KMS-11 (cell line): Measurements from ENCODE around the gene NRP1.

Source experiments
- H2AFZ ChIP-seq: fragments of 200-600 bp; sonication (generic); 2 replicates; pipeline ENCODE4 v1.6.1; 2016; ENCODE audit warnings: antibody characterized with exemption, mixed run types, low read depth
- H3K27ac ChIP-seq: fragments of 200-600 bp; sonication (generic); 2 replicates; pipeline ENCODE4 v1.6.1; 2016; ENCODE audit warnings: mild to moderate bottlenecking, mixed run types
- H3K27me3 ChIP-seq: fragments of 200-600 bp; sonication (generic); 2 replicates; pipeline ENCODE4 v1.6.1; 2017; ENCODE audit warnings: mild to moderate bottlenecking, low read depth, mixed run types, moderate library complexity; ENCODE audit not compliant: insufficient read depth
- H3K36me3 ChIP-seq: fragments of 200-600 bp; sonication (generic); 2 replicates; pipeline ENCODE4 v1.6.1; 2017; ENCODE audit warnings: mild to moderate bottlenecking, mixed run types; ENCODE audit not compliant: insufficient read depth
- H3K4me1 ChIP-seq: fragments of 200-600 bp; sonication (generic); 2 replicates; pipeline ENCODE4 v1.6.1; 2016; ENCODE audit warnings: mild to moderate bottlenecking, low read depth, mixed run types; ENCODE audit not compliant: poor library complexity, severe bottlenecking
- H3K4me2 ChIP-seq: fragments of 200-600 bp; sonication (generic); 2 replicates; pipeline ENCODE4 v1.7.0; 2016; ENCODE audit warnings: mild to moderate bottlenecking, mixed run types
- H3K4me3 ChIP-seq: fragments of 200-600 bp; sonication (generic); IDR thresholded peaks from 2 replicates; pipeline ENCODE4 v1.6.1; 2017; ENCODE audit warnings: low read depth, low read length, mixed read lengths; ENCODE audit not compliant: insufficient read depth
- H3K79me2 ChIP-seq: fragments of 200-600 bp; sonication (generic); 2 replicates; pipeline ENCODE4 v1.6.1; 2016; ENCODE audit warnings: low read depth, mixed run types; ENCODE audit not compliant: insufficient read depth
- H3K9ac ChIP-seq: fragments of 200-600 bp; sonication (generic); 2 replicates; pipeline ENCODE4 v1.6.1; 2016; ENCODE audit warnings: mild to moderate bottlenecking, mixed run types
- H4K20me1 ChIP-seq: fragments of 200-600 bp; sonication (generic); 2 replicates; pipeline ENCODE4 v1.6.1; 2016; ENCODE audit warnings: mild to moderate bottlenecking, mixed run types; ENCODE audit not compliant: insufficient read depth
- TF ChIP-seq, protein P1 (sequence below): fragments of 200-600 bp; sonication (generic); conservative IDR thresholded peaks from 2 replicates; pipeline ENCODE4 v1.6.1; 2017; ENCODE audit warnings: low read depth, mild to moderate bottlenecking, antibody characterized with exemption, low read length, moderate library complexity, mixed read lengths

NRP1 gene

DNA sequence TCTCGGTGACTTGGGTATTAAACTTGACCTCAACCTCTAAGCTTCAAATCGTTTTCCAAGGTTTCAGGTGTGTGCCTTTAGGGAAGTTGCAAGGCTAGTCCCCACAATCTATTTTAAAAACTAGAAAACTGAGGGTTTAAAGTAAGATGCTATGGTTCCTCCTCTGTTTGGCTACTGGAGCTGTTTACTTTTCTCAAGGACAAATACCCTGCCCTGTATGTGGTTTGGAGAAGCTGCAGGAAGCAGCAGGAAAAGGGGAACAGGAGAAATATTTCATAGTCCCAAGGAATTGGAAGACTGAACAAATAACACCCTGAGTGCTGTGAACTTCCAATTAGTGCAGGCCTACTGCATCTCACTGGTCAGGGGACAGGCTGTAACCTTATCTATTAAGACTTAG, 135.9 kb downstream of the NRP1 start:
- Histone ChIP-seq H3K36me3 (no peaks in the 10 kb centered on the region), H3K4me1 (no peaks in the 10 kb centered on the region), H3K27me3 (no peaks in the 10 kb centered on the region), H2AFZ (no peak overlapping the region), H3K4me3 (no peak overlapping the region), H3K4me2 (no peak overlapping the region), H3K27ac (no peak overlapping the region), H3K79me2 (no peaks in the 10 kb centered on the region), H4K20me1 (no peaks in the 10 kb centered on the region), H3K9ac (no peak overlapping the region)
- TF ChIP-seq, protein P1, sequence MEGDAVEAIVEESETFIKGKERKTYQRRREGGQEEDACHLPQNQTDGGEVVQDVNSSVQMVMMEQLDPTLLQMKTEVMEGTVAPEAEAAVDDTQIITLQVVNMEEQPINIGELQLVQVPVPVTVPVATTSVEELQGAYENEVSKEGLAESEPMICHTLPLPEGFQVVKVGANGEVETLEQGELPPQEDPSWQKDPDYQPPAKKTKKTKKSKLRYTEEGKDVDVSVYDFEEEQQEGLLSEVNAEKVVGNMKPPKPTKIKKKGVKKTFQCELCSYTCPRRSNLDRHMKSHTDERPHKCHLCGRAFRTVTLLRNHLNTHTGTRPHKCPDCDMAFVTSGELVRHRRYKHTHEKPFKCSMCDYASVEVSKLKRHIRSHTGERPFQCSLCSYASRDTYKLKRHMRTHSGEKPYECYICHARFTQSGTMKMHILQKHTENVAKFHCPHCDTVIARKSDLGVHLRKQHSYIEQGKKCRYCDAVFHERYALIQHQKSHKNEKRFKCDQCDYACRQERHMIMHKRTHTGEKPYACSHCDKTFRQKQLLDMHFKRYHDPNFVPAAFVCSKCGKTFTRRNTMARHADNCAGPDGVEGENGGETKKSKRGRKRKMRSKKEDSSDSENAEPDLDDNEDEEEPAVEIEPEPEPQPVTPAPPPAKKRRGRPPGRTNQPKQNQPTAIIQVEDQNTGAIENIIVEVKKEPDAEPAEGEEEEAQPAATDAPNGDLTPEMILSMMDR, result no peak

- no peaks in the 10 kb centered on the region for H4K20me1 ChIP-seq
- no peaks in the 10 kb centered on the region for H3K4me1 ChIP-seq
- no peaks in the 10 kb centered on the region for H3K36me3 ChIP-seq
- no peak overlapping the region for H3K4me3 ChIP-seq
- H3K27ac ChIP-seq, result no peak overlapping the region
- H3K27me3 ChIP-seq, result no peaks in the 10 kb centered on the region
- TF ChIP-seq, protein P1, result no peak
- no peak overlapping the region for H2AFZ ChIP-seq
- no peak overlapping the region for H3K9ac ChIP-seq
- H3K4me2 ChIP-seq, result no peak overlapping the region
- no peaks in the 10 kb centered on the region for H3K79me2 ChIP-seq
These were observed 137.6 kb downstream of the NRP1 start for GRCh38 chr10:33196710-33197491.

DNA sequence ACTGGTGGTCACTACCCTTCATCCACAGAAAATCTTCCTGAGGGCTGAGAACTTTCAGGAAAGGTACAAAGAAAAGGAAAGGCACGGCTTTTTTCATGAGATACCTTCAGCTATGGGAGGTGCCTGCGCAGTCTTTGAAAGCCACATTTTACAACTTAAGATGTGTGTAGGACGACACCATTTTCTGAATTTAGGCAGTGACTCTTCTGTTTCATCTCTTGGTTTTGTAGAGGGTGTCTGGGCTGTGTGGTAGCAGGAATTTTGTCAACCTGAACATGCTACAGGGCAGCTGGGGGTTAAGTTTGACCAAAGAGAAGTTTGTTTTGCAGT, 138.1 kb downstream of the NRP1 start:
- H4K20me1 ChIP-seq, result no peaks in the 10 kb centered on the region

DNA sequence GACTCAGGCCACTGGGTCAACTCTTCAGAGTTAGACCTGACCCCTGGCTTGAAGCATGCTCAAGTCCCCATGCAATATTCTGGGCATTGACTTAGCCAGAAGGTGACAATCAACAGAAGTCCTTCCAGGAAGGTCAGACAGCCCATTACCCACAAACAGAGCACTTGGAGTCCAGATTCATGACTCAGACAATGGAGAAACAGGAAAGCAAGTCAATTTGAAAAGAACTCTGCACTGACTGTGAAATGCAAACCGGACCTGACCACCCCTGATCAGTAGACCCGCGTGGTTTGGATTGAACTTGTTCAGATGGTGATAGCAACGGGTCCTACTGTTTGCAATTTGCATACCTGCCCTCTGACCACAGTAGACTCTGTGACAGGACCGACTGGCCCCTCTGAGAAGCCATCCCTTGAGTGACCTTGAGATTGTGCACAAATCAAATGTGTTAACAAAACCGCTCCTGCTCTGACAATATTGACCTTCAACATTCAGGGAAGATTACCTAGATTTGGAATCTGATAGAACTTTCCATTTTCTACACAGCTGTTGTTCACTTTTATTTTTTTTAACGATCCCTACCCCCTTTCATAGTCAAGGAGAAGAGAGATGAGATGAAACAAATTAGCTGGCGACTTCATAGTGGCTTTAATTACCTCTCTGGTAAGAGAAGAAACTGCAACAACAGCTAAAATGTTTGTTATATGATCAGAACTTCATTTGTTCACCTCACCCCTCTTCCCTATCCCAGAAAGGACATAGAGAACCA, 138.7 kb downstream of the NRP1 start:
- H3K27ac ChIP-seq, result no peak overlapping the region

More for the DNA sequence above, 138.1 kb downstream of the NRP1 start:
- TF ChIP-seq, protein P1, result no peak
- Histone ChIP-seq H3K4me3 (no peak overlapping the region), H3K9ac (no peak overlapping the region), H3K27me3 (no peaks in the 10 kb centered on the region), H3K27ac (no peak overlapping the region), H2AFZ (no peak overlapping the region), H3K4me2 (no peak overlapping the region), H3K4me1 (no peaks in the 10 kb centered on the region), H3K36me3 (no peaks in the 10 kb centered on the region), H3K79me2 (no peaks in the 10 kb centered on the region)

More for the DNA sequence above, 138.7 kb downstream of the NRP1 start:
- Histone ChIP-seq H2AFZ (no peak overlapping the region), H3K36me3 (no peaks in the 10 kb centered on the region), H3K4me3 (no peak overlapping the region), H3K79me2 (no peaks in the 10 kb centered on the region), H3K4me2 (no peak overlapping the region), H3K4me1 (no peaks in the 10 kb centered on the region), H4K20me1 (no peaks in the 10 kb centered on the region), H3K27me3 (no peaks in the 10 kb centered on the region), H3K9ac (no peak overlapping the region)
- TF ChIP-seq, protein P1, result no peak
